Spinal cord (tissue), 10 donors: ENCODE results near the gene TAOK1. TPM values are rescaled to one million over a fixed set of nuclear protein-coding genes. Genes with fewer than 3 reads are reported as not detected.

Source experiments
- DNase-seq, 6 donors: peaks; one replicate each; pipeline versions ENCODE4 v3.0.0 to v3.0.0-alpha.2; 2013 to 2015; ENCODE audit warnings: low spot score in 6 of 6, low read depth in 4 of 6
- H3K27ac ChIP-seq: one replicate; pipeline ENCODE4 v1.5.1; 2013; ENCODE audit warnings: low read depth, low read length, control low read depth
- H3K27me3 ChIP-seq: one replicate; pipeline ENCODE4 v1.6.1; 2013; ENCODE audit warnings: low read length; ENCODE audit not compliant: control insufficient read depth, insufficient read depth
- H3K36me3 ChIP-seq: one replicate; pipeline ENCODE4 v1.6.1; 2013; ENCODE audit warnings: low read length; ENCODE audit not compliant: control insufficient read depth, insufficient read depth
- H3K4me1 ChIP-seq: one replicate; pipeline ENCODE4 v1.6.1; 2013; ENCODE audit warnings: low read length; ENCODE audit not compliant: control insufficient read depth, insufficient read depth
- H3K4me3 ChIP-seq: one replicate; pipeline ENCODE4 v1.5.1; 2013; ENCODE audit warnings: low read depth, low read length, control low read depth
- H3K9me3 ChIP-seq: one replicate; pipeline ENCODE4 v1.6.1; 2013; ENCODE audit warnings: low read length; ENCODE audit not compliant: control insufficient read depth, insufficient read depth
- WGBS: methylation state at CpG from one replicate; pipeline ENCODE4 v1.1.5; 2013; ENCODE audit warnings: missing lambda C conversion rate; ENCODE audit not compliant: insufficient coverage; 5-methylcytosine and 5-hydroxymethylcytosine counted together
- polyA plus RNA-seq, 2 donors: library from polyadenylated mRNA; unstranded; fragments of 120-200 nt; gene quantifications; one replicate each; pipeline ENCODE4 v1.2.1, GENCODE V29; 2013; ENCODE audit not compliant: insufficient read length in 2 of 2
- total RNA-seq, 2 donors: library from RNA; depleted of rRNA in 1 of 2; stranded (reverse); fragments of 120-200 nt in 1 of 2; fragments of >200 nt in 1 of 2; gene quantifications; one replicate each; pipeline versions ENCODE4 v1.2.3 to v1.2.4, GENCODE V29; 2013 to 2014
- donor health status: healthy.

The TAOK1 gene
- total and polyA plus RNA-seq, 4 donors: 38.7 to 123 (median 69.3) TPM

- Histone ChIP-seq H3K36me3 (peaks cover 49% of the 10 kb centered on the region), H3K27ac (no peak overlapping the region), H3K27me3 (no peaks in the 10 kb centered on the region), H3K9me3 (no peaks in the 10 kb centered on the region), H3K4me3 (no peak overlapping the region), H3K4me1 (no peaks in the 10 kb centered on the region)
- no peak for DNase-seq
- 100% methylated on average over 5 of the region's 6 CpGs for WGBS
Observed at GRCh38 chr17:29510953-29511352, 120.8 kb downstream of the TAOK1 start.

GRCh38 chr17:29514792-29515191 lies 124.6 kb downstream of the TAOK1 start:
- no CpG with 5 or more reads among the region's 2 CpGs for WGBS
- peaks cover 69% of the 10 kb centered on the region for H3K36me3 ChIP-seq
- H3K4me1 ChIP-seq: no peaks in the 10 kb centered on the region
- H3K27ac ChIP-seq: no peak overlapping the region
- H3K4me3 ChIP-seq: no peak overlapping the region
- no peaks in the 10 kb centered on the region for H3K9me3 ChIP-seq
- DNase-seq: no peak
- H3K27me3 ChIP-seq: no peaks in the 10 kb centered on the region

GRCh38 chr17:29518359-29518758 lies 128.2 kb downstream of the TAOK1 start:
- no CpG with 5 or more reads among the region's 1 CpG for WGBS
- DNase-seq: no peak
- Histone ChIP-seq H3K27me3 (no peaks in the 10 kb centered on the region), H3K9me3 (no peaks in the 10 kb centered on the region), H3K4me3 (no peak overlapping the region), H3K27ac (no peak overlapping the region), H3K4me1 (no peaks in the 10 kb centered on the region), H3K36me3 (peaks cover 68% of the 10 kb centered on the region)

- no peak overlapping the region for H3K27ac ChIP-seq
- no peaks in the 10 kb centered on the region for H3K9me3 ChIP-seq
- H3K4me1 ChIP-seq: no peaks in the 10 kb centered on the region
- no peak for DNase-seq
- no CpG with 5 or more reads among the region's 3 CpGs for WGBS
- H3K36me3 ChIP-seq: peaks cover 50% of the 10 kb centered on the region
- no peaks in the 10 kb centered on the region for H3K27me3 ChIP-seq
- no peak overlapping the region for H3K4me3 ChIP-seq
Observed at GRCh38 chr17:29524692-29525091, 134.5 kb downstream of the TAOK1 start.

GRCh38 chr17:29526322-29526721 lies 136.2 kb downstream of the TAOK1 start:
- no peaks in the 10 kb centered on the region for H3K4me1 ChIP-seq
- H3K27me3 ChIP-seq: no peaks in the 10 kb centered on the region
- peaks cover 47% of the 10 kb centered on the region for H3K36me3 ChIP-seq
- no peak for DNase-seq
- no peak overlapping the region for H3K27ac ChIP-seq
- H3K4me3 ChIP-seq: no peak overlapping the region
- H3K9me3 ChIP-seq: no peaks in the 10 kb centered on the region
- WGBS: 100% methylated on average over 2 of the region's 3 CpGs

DNA sequence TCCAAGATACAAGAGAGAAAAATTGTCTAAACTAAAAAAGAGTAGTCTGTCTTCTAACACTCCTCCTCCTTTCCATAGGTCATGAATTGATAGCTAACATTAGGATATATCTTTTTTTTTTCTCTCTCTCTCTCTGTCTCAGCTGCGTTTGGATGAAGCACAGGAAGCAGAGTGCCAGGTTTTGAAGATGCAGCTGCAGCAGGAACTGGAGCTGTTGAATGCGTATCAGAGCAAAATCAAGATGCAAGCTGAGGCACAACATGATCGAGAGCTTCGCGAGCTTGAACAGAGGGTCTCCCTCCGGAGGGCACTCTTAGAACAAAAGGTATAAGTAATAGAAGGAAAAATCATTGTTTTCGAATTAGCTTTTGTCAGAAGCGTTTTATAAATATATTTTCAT lies 143.8 kb downstream of the TAOK1 start:
- H3K4me3 ChIP-seq: no peak overlapping the region
- WGBS: 71% methylated on average over 6 of the region's 8 CpGs
- no peaks in the 10 kb centered on the region for H3K4me1 ChIP-seq
- H3K36me3 ChIP-seq: peaks cover 62% of the 10 kb centered on the region
- H3K9me3 ChIP-seq: no peaks in the 10 kb centered on the region
- peak in 1 of 6 donors; percentile 36 for DNase-seq
- H3K27me3 ChIP-seq: no peaks in the 10 kb centered on the region
- H3K27ac ChIP-seq: no peak overlapping the region

- WGBS: 27% methylated on average over 2 of the region's 4 CpGs
- H3K27me3 ChIP-seq: no peaks in the 10 kb centered on the region
- H3K36me3 ChIP-seq: peaks cover 25% of the 10 kb centered on the region
- H3K9me3 ChIP-seq: no peaks in the 10 kb centered on the region
- H3K27ac ChIP-seq: no peak overlapping the region
- no peak overlapping the region for H3K4me3 ChIP-seq
- H3K4me1 ChIP-seq: no peaks in the 10 kb centered on the region
- no peak for DNase-seq
Observed at GRCh38 chr17:29544066-29544465, 153.9 kb downstream of the TAOK1 start.

- peaks cover 18% of the 10 kb centered on the region for H3K36me3 ChIP-seq
- no peak for DNase-seq
- no peaks in the 10 kb centered on the region for H3K4me1 ChIP-seq
- H3K4me3 ChIP-seq: no peak overlapping the region
- H3K9me3 ChIP-seq: no peaks in the 10 kb centered on the region
- no CpG with 5 or more reads among the region's 1 CpG for WGBS
- H3K27me3 ChIP-seq: no peaks in the 10 kb centered on the region
- H3K27ac ChIP-seq: no peak overlapping the region
Observed at GRCh38 chr17:29546085-29546484, 155.9 kb downstream of the TAOK1 start.

DNA sequence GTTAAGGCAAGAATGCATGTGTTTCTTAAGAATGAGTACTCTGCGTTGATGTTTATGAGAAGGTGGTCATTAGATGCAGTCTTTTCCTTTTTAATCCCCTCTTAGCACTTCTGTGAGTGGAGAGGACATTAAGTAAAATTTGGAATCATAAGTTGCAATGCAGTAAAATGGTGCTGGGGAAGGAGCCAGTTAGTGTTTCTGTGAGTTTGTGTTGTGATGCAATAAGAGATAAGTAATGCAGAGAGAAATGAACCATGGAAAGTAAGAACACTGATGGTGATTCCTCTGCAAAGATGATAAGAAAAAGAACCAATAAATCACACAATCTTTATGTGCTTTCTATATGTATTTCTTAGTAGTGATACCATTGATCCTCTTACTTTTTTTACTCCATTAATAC lies 156.7 kb downstream of the TAOK1 start:
- H3K4me1 ChIP-seq: no peaks in the 10 kb centered on the region
- WGBS: 83% methylated on average over 1 of the region's 1 CpG
- H3K27me3 ChIP-seq: no peaks in the 10 kb centered on the region
- DNase-seq: no peak
- peaks cover 12% of the 10 kb centered on the region for H3K36me3 ChIP-seq
- no peak overlapping the region for H3K27ac ChIP-seq
- H3K9me3 ChIP-seq: no peaks in the 10 kb centered on the region
- H3K4me3 ChIP-seq: no peak overlapping the region

GRCh38 chr17:29549177-29549923 lies 159.2 kb downstream of the TAOK1 start:
- H3K4me3 ChIP-seq: no peak overlapping the region
- H3K9me3 ChIP-seq: no peaks in the 10 kb centered on the region
- H3K27ac ChIP-seq: no peak overlapping the region
- H3K4me1 ChIP-seq: no peaks in the 10 kb centered on the region
- peak in 2 of 6 donors; percentile 51 to 77 for DNase-seq
- H3K36me3 ChIP-seq: no peaks in the 10 kb centered on the region
- no peaks in the 10 kb centered on the region for H3K27me3 ChIP-seq
- WGBS: 5% methylated on average over 2 of the region's 5 CpGs
